T-helper 1 cell (primary cell): ENCODE measurements around the gene PEX11G.

Experiments used
- DNase-seq, 5 donors: peaks; one replicate each; pipeline ENCODE4 v3.0.0-alpha.2; 2012 to 2020

The PEX11G gene

DNA sequence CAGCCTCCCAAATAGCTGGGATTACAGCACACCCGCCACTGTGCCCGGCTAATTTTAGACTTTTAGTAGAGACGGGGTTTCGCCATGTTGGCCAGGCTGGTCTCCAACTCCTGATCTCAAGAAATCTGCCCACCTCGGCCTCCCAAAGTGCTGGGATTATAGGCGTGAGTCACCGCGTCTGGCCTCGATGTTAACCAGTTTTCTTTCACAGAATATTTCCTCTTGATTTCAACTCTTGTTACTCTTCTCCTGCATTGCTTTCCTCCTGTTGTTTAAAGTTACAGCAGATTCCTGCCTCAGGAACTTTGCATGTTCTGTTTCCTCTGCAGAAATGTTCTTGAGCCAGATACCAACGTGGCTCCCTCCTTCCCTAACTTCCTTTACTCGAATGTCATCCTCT lies 3.7 kb upstream of the PEX11G start:
- DNase-seq: no peak

DNA sequence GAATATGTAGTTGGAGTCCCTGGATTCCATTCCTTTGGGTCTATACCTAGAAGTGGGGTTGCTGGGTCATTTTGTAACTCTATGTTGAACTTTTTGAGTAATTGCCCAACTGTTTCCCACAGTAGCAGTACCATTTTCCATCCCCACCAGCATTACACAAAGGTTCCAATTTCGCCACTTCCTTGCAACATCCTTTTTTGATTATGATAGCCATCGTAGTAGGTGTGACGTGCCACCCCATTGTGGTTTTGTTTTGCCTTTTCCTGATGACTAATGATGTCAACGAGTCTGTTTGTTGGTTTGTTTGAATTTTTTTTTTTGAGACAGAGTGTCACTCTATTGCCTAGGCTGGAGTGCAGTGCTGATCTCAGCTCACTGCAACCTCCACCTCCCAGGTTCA lies 3.3 kb upstream of the PEX11G start:
- peak in 1 of 5 donors; percentile 79 for DNase-seq

GRCh38 chr19:7489609-7490044 lies 792 bp upstream of the PEX11G start:
- no peak for DNase-seq

- DNase-seq: no peak
Measured at GRCh38 chr19:7486923-7487322, 1.9 kb downstream of the PEX11G start.

DNA sequence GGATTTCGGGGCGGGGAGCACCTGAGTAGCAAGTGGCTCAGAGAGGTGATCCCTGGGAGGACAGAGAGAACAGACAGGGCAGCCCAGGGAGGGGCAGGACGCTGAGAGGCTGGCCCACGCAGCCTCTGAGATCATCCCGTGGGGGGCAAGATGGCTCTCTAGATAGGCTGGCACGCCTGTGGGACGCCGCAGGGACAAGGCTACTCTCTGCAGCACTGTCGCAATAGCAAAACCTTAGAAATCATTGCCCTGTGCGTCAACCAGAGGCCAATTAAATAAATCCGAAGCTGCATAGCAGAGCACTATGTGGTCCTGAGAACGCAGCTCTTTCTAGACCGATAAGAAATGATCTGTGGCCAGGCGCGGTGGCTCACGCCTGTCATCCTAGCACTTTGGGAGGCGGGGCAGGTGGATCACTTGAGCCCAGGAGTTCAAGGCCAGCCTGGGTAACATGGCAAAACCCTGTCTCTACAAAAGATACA lies 5.1 kb downstream of the PEX11G start:
- DNase-seq: no peak

GRCh38 chr19:7482584-7483439 lies 6.0 kb downstream of the PEX11G start:
- DNase-seq: no peak

DNA sequence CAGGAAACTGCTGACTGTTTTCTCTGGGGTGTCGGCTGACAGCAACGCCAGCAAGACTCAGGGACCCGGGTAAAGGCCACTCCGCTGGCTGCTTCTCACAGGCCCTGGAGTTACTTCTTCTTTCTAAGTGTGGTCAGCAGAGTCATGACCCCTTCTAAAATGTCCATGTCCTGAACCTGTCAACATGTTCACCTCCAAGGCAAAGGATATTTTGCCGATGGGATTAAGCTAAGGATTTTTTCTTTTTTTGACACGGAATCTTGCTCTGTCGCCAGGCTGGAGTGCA lies 7.9 kb downstream of the PEX11G start:
- DNase-seq: no peak

DNA sequence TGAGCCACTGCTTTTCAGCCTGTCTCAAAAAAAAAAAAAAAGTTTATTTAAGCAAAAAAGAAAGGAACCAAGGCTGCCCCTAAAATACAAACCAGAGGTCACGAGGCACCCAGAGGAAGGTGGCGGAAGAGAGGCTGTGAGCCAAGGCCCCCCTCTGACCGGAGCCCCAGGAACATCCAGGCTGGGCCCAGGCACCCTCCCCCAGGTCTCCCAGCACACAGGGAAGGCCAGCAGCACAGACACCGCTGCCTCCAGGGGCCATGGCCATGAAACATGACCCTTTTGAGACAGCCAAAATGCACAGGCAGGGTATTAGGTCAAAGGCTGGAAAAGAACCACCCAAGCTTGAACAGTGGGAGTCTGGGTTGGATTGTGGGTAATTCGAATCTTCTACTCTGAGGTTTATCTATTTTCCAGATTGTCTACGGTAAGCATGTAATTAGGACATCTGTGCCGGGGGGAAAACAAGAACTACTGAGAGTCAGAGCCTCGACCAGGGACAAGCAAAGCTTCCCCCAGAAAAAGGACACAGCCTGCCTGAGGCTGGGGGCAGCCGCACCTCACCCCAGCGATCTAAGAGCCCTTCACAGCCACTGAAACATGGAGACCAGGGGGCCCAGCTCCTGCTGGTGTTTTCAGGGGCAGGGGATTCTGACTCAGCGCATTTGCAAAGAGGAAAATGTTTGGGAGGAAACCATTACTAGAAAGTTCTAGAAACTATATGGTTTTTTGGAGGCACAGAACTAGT lies 8.4 kb downstream of the PEX11G start:
- no peak for DNase-seq

DNA sequence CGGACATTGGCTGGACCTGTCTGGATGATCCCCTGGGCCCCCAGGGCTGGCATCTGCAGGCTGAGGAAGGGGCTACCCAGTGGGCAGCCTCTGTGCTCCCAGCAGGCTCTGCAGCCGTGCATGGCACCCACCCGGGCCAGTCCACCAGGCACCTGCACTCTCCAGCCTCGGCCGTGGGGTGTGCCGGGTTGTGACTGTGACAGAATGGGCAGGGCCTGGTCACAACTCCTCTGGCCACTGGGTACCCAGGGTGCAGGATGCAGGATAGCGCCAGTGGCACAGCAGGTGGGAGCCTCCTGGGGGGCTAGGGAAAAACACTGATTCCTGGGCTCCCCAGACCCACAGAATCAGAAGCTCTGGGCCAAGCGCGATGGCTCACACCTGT lies 10.0 kb downstream of the PEX11G start:
- DNase-seq: no peak

DNA sequence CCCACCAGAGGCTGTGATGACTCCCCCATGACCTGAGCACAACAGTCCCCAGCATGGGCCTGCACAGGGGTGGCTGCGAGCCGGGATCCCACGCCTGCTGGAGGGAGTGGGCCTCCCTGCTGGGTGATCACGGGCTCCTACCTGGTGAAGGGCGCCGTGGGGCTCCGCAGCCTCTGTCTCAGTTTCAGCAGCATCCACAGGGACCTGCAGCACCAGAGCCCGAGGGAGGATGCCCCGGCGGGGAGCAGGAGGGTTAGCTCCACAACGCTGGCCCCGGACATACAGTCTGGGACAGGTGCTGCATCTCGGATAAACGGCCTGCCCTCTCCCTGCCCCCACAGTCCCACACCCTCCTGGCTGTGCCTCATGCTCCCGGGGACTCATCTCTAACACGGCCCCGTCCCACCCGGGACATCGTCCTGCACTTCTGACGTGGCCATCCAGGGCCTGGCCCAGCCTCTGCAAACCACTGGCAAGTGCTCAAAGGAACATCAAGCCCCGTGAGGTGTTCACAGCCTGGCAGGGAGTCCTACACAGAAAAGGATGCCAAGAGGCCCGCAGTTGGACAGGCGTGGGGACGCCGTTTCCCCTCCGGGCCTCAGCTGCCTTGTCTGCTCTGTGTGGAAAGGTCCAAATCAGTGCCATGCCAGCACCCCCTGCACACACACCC lies 10.5 kb downstream of the PEX11G start:
- DNase-seq: no peak

- no peak for DNase-seq
Measured at GRCh38 chr19:7477758-7478157, 11.1 kb downstream of the PEX11G start.

GRCh38 chr19:7476777-7477494 lies 11.9 kb downstream of the PEX11G start:
- no peak for DNase-seq

DNA sequence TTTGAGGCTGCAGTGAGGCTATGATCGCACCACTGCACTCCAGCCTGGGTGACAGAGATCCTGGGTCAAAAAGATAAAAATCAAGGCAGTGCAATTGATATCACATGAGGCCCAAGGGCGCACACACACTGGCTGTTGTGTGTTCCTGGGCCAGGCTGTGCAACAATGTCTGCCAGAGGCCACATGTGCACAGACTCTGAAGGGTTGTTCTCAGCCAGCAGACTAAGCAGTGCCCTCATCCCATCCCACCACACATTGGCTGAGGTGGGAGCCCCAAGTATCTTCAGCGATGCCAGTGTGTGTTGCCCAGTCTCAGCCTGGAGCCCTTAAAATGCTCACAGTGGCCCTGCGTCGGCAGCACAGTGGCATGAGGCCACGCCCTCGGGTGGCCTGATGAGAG lies 12.6 kb downstream of the PEX11G start:
- DNase-seq: no peak

GRCh38 chr19:7475665-7476064 lies 13.2 kb downstream of the PEX11G start:
- no peak for DNase-seq

DNA sequence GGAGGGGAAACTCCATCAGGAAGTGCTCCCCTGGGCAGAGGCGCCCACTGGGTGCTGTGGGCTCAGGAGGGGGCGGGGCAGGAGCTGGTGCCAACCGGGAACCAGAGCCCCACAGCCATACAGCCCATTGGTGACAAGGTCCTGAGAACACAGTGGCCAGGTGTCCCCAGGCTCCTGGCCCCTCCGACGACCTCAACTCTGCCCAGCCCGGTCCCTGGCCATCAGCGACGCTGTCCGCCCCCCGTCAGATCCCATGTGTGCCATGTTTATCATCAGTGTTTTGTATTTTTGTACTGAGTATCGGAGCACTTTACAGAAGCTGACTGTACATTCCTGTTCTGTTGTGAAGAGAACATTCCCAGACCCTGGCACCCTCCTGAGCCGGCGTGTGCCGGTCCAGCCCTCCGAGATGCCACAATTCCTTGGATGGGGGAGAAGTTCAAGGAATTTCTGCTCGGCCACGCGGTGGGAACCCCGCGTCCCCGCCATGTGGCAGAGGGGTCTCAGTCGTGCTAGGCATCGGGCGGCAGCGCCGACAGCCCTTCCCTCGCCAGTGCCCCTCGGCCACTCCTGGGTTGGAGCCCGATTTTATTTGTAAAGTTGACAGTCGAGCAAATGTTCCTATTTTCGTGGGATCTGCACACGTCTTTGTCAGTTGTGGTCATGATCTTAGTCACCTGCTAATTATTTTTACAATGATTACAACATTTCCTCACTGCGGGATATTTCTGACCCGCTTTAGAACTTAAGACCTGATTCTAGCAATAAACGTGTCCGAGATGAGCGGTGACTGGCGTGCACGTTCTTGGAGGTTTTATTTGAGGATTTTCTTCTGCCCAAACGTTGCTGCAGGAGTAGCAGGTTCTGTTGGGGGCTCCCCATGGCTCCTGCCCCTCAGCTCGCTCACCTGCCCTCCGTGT lies 16.9 kb downstream of the PEX11G start:
- DNase-seq: no peak

- DNase-seq: no peak
Measured at GRCh38 chr19:7470540-7471305, 18.1 kb downstream of the PEX11G start.

GRCh38 chr19:7469669-7470285 lies 19.1 kb downstream of the PEX11G start:
- DNase-seq: no peak

GRCh38 chr19:7468840-7469239 lies 20.0 kb downstream of the PEX11G start:
- DNase-seq: no peak

DNA sequence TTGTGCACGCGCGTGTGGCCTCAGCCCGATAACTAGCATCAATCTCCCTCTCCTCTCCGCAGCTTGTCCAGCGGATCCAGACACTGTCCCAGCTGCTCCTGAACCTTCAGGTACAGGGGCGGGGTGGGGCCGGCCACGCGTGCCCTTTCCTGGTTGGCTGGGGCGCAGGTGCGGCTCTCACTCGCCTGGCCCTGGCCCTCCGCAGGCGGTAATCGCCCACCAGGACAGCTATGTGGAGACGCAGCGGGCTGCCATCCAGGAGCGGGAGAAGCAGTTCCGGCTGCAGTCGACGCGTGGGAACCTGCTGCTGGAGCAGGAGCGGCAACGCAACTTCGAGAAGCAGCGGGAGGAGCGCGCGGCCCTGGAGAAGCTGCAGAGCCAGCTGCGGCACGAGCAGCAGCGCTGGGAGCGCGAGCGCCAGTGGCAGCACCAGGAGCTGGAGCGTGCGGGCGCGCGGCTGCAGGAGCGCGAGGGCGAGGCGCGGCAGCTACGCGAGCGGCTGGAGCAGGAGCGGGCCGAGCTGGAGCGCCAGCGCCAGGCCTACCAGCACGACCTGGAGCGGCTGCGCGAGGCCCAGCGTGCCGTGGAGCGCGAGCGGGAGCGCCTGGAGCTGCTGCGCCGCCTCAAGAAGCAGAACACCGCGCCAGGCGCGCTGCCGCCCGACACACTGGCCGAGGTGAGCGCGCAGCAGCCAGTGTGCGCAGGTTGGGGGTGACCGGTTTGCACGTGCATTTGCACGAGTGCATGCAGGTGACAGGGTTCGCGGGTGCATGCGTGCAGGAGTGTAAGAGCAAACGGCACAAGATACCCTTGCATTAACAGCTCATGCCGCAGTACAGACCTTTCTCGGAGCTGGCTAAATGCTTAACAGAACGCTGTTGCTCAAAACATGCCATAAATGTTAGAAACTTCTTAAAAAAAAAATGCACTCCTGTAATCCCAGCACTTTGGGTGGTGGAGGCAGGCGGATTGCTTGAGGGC lies 21.5 kb downstream of the PEX11G start:
- DNase-seq: no peak
